SK-N-SH treated with all-trans-retinoic acid at 6 μM for 48 hours (cell line): ENCODE data around the gene ALG11.

Source experiments
- ATAC-seq: fragments of 200-7000 bp; cut with Tn5 transposase; 3 replicates; pipeline ENCODE4 v1.9.1; 2020; ENCODE audit warnings: mild to moderate bottlenecking, moderate library complexity
- ARNTL ChIP-seq: fragments of 450-650 bp; formaldehyde crosslinking; IDR thresholded peaks from 2 replicates; pipeline ENCODE4 v1.5.0; 2020; ENCODE audit warnings: low read depth, mild to moderate bottlenecking, moderate library complexity, borderline replicate concordance
- BACH2 ChIP-seq: fragments of 250-450 bp; sonication (Bioruptor Pico); IDR thresholded peaks from 2 replicates; pipeline ENCODE4 v1.9.0; 2021; ENCODE audit warnings: mild to moderate bottlenecking, borderline replicate concordance
- CREB5 ChIP-seq: fragments of 250-450 bp; sonication (Bioruptor Pico); IDR thresholded peaks from 2 replicates; pipeline ENCODE4 v1.5.1; 2020; ENCODE audit warnings: low read depth, mild to moderate bottlenecking, moderate library complexity
- CSDC2 ChIP-seq: fragments of 250-450 bp; sonication (Bioruptor Pico); IDR thresholded peaks from 2 replicates; pipeline ENCODE4 v1.5.0; 2020; ENCODE audit warnings: mild to moderate bottlenecking, moderate library complexity
- CSRNP3 ChIP-seq: fragments of 250-450 bp; sonication (Bioruptor Pico); IDR thresholded peaks from 2 replicates; pipeline ENCODE4 v1.5.1; 2021; ENCODE audit warnings: mild to moderate bottlenecking, moderate library complexity
- ESRRG ChIP-seq: fragments of 250-450 bp; sonication (Bioruptor Pico); IDR thresholded peaks from 2 replicates; pipeline ENCODE4 v1.6.1; 2021; ENCODE audit warnings: mild to moderate bottlenecking
- GLIS3 ChIP-seq: fragments of 250-450 bp; sonication (Bioruptor Pico); IDR thresholded peaks from 2 replicates; pipeline ENCODE4 v1.5.0; 2020; ENCODE audit warnings: mild to moderate bottlenecking, moderate library complexity
- ISL1 ChIP-seq: fragments of 250-450 bp; sonication (Bioruptor Pico); IDR thresholded peaks from 2 replicates; pipeline ENCODE4 v2.1.2; 2022; ENCODE audit warnings: mild to moderate bottlenecking, moderate library complexity
- OSR1 ChIP-seq: fragments of 250-450 bp; sonication (Bioruptor Pico); IDR thresholded peaks from 2 replicates; pipeline ENCODE4 v1.8.0; 2022; ENCODE audit warnings: moderate library complexity, mild to moderate bottlenecking, inconsistent platforms
- PATZ1 ChIP-seq: fragments of 250-450 bp; sonication (Bioruptor Pico); IDR thresholded peaks from 2 replicates; pipeline ENCODE4 v1.8.0; 2020; ENCODE audit warnings: mild to moderate bottlenecking, moderate library complexity, borderline replicate concordance
- POU6F1 ChIP-seq: fragments of 250-450 bp; sonication (Bioruptor Pico); IDR thresholded peaks from 2 replicates; pipeline ENCODE4 v1.8.0; 2021; ENCODE audit warnings: low read depth, mild to moderate bottlenecking, moderate library complexity, borderline replicate concordance
- PPARA ChIP-seq: fragments of 250-450 bp; sonication (Bioruptor Pico); IDR thresholded peaks from 2 replicates; pipeline ENCODE4 v1.5.0; 2020; ENCODE audit warnings: mild to moderate bottlenecking, borderline replicate concordance
- RARB ChIP-seq: fragments of 250-450 bp; sonication (Bioruptor Pico); IDR thresholded peaks from 2 replicates; pipeline ENCODE4 v1.8.0; 2021; ENCODE audit warnings: mild to moderate bottlenecking, moderate library complexity
- SNAI2 ChIP-seq: fragments of 250-450 bp; sonication (Bioruptor Pico); IDR thresholded peaks from 2 replicates; pipeline ENCODE4 v1.5.0; 2020; ENCODE audit warnings: mild to moderate bottlenecking, moderate library complexity
- TCF4 ChIP-seq: fragments of 250-450 bp; sonication (Bioruptor Pico); IDR thresholded peaks from 2 replicates; pipeline ENCODE4 v1.8.0; 2021; ENCODE audit warnings: mild to moderate bottlenecking, moderate library complexity, borderline replicate concordance
- TOX ChIP-seq: fragments of 250-450 bp; sonication (Bioruptor Pico); IDR thresholded peaks from 2 replicates; pipeline ENCODE4 v1.8.0; 2021; ENCODE audit warnings: mild to moderate bottlenecking, moderate library complexity, borderline replicate concordance
- TSHZ2 ChIP-seq: fragments of 250-450 bp; sonication (Bioruptor Pico); IDR thresholded peaks from 2 replicates; pipeline ENCODE4 v1.5.0; 2020; ENCODE audit warnings: mild to moderate bottlenecking, moderate library complexity
- ZC3H10 ChIP-seq: fragments of 250-450 bp; sonication (Bioruptor Pico); IDR thresholded peaks from 2 replicates; pipeline ENCODE4 v1.5.1; 2021; ENCODE audit warnings: mild to moderate bottlenecking, moderate library complexity
- ZFP3 ChIP-seq: fragments of 250-450 bp; sonication (Bioruptor Pico); IDR thresholded peaks from 2 replicates; pipeline ENCODE4 v1.5.0; 2020; ENCODE audit warnings: mild to moderate bottlenecking, moderate library complexity
- ZNF565 ChIP-seq: fragments of 450-650 bp; formaldehyde crosslinking; conservative IDR thresholded peaks from 2 replicates; pipeline ENCODE4 v1.5.0; 2020; ENCODE audit warnings: low read depth, mild to moderate bottlenecking, moderate library complexity
- ZNF70 ChIP-seq: fragments of 450-650 bp; formaldehyde crosslinking; IDR thresholded peaks from 2 replicates; pipeline ENCODE4 v1.5.0; 2020; ENCODE audit warnings: mild to moderate bottlenecking, moderate library complexity
- ZNF8 ChIP-seq: fragments of 450-650 bp; formaldehyde crosslinking; IDR thresholded peaks from 2 replicates; pipeline ENCODE4 v1.5.0; 2020; ENCODE audit warnings: mild to moderate bottlenecking, moderate library complexity

Gene ALG11

GRCh38 chr13:52002361-52002760 lies 9.8 kb upstream of the ALG11 start:
- ATAC-seq = no peak
- no peak for TF ChIP-seq ISL1
- TF ChIP-seq TOX (CRISPR knock-in tag) = no peak
- TF ChIP-seq ZNF565 (CRISPR knock-in tag) = no peak
- TF ChIP-seq POU6F1 (CRISPR knock-in tag) = no peak
- no peak for TF ChIP-seq PATZ1
- TF ChIP-seq SNAI2 (CRISPR knock-in tag) = no peak
- no peak for TF ChIP-seq CSRNP3 (CRISPR knock-in tag)
- no peak for TF ChIP-seq BACH2 (CRISPR knock-in tag)
- no peak for TF ChIP-seq CREB5 (CRISPR knock-in tag)
- no peak for TF ChIP-seq GLIS3 (CRISPR knock-in tag)
- no peak for TF ChIP-seq ZFP3 (CRISPR knock-in tag)
- TF ChIP-seq OSR1 (CRISPR knock-in tag) = no peak
- no peak for TF ChIP-seq PPARA (CRISPR knock-in tag)
- TF ChIP-seq TSHZ2 (CRISPR knock-in tag) = no peak
- no peak for TF ChIP-seq ZNF8 (CRISPR knock-in tag)
- no peak for TF ChIP-seq ZC3H10
- no peak for TF ChIP-seq ZNF70 (CRISPR knock-in tag)
- TF ChIP-seq RARB (CRISPR knock-in tag) = no peak
- no peak for TF ChIP-seq ESRRG (CRISPR knock-in tag)
- no peak for TF ChIP-seq ARNTL
- TF ChIP-seq, all 23 proteins: peak for 0

GRCh38 chr13:52003541-52003940 lies 8.7 kb upstream of the ALG11 start:
- ATAC-seq = no peak
- TF ChIP-seq PPARA (CRISPR knock-in tag) = no peak
- TF ChIP-seq TSHZ2 (CRISPR knock-in tag) = no peak
- no peak for TF ChIP-seq ZNF565 (CRISPR knock-in tag)
- no peak for TF ChIP-seq TCF4 (CRISPR knock-in tag)
- no peak for TF ChIP-seq BACH2 (CRISPR knock-in tag)
- TF ChIP-seq TOX (CRISPR knock-in tag) = no peak
- no peak for TF ChIP-seq CSDC2
- TF ChIP-seq CREB5 (CRISPR knock-in tag) = no peak
- TF ChIP-seq ARNTL = no peak
